HG03196 (cell line): ENCODE results near the gene HOXB9.

ENCODE experiments used
- ATAC-seq: cut with Tn5 transposase; IDR thresholded peaks from one replicate; pipeline ENCODE4 v1.9.1; 2021; ENCODE audit not compliant: unreplicated experiment

Gene HOXB9

GRCh38 chr17:48626245-48627117 is at the start of gene HOXB9:
TSS of gene HOXB9 (minus strand) at chr17:48626358. CDS start at chr17:48626269, 89 bp downstream.
- ATAC-seq: no peak

GRCh38 chr17:48672340-48672739 is 46.2 kb upstream of the HOXB9 start:
- no peak for ATAC-seq

- no peak for ATAC-seq
Measured at GRCh38 chr17:48671697-48672171, 45.6 kb upstream of the HOXB9 start.

GRCh38 chr17:48663134-48663924 is 37.2 kb upstream of the HOXB9 start:
- no peak for ATAC-seq

- no peak for ATAC-seq
Measured at GRCh38 chr17:48655913-48656312, 29.8 kb upstream of the HOXB9 start.

GRCh38 chr17:48649741-48650140 is 23.6 kb upstream of the HOXB9 start:
- no peak for ATAC-seq

- no peak for ATAC-seq
Measured at GRCh38 chr17:48647963-48648245, 21.7 kb upstream of the HOXB9 start.

- no peak for ATAC-seq
Measured at GRCh38 chr17:48647103-48647962, 21.2 kb upstream of the HOXB9 start.

- ATAC-seq: no peak
Measured at GRCh38 chr17:48646183-48647102, 20.3 kb upstream of the HOXB9 start.

- ATAC-seq: no peak
Measured at GRCh38 chr17:48645639-48646182, 19.6 kb upstream of the HOXB9 start.

GRCh38 chr17:48644910-48645557 is 18.9 kb upstream of the HOXB9 start:
- no peak for ATAC-seq

- no peak for ATAC-seq
Measured at GRCh38 chr17:48644159-48644558, 18.0 kb upstream of the HOXB9 start.

GRCh38 chr17:48643697-48644012 is 17.5 kb upstream of the HOXB9 start:
- ATAC-seq: no peak

- no peak for ATAC-seq
Measured at GRCh38 chr17:48642843-48643696, 16.9 kb upstream of the HOXB9 start.

GRCh38 chr17:48642059-48642842 is 16.1 kb upstream of the HOXB9 start:
- ATAC-seq: no peak

- no peak for ATAC-seq
Measured at GRCh38 chr17:48641541-48642058, 15.4 kb upstream of the HOXB9 start.

GRCh38 chr17:48640858-48641180 is 14.7 kb upstream of the HOXB9 start:
- no peak for ATAC-seq
